Activated CD8-positive, alpha-beta T cell treated with anti-CD3 and anti-CD28 coated beads for 36 hours (primary cell): Measurements from ENCODE around the gene FAU. TPM values are rescaled to one million over a fixed set of nuclear protein-coding genes. Genes with fewer than 3 reads are reported as not detected.

ENCODE experiments used
- ATAC-seq: fragments of 200-7000 bp; cut with Tn5 transposase; one replicate; pipeline ENCODE4 v1.10.0; 2021; ENCODE audit warnings: mild to moderate bottlenecking, moderate library complexity
- CTCF ChIA-PET: fragments of 350-600 bp; sonication (Branson Sonifier 250); formaldehyde crosslinking; loops from one replicate; lab custom pipeline; 2021; ENCODE audit warnings: antibody characterized with exemption; lab: Charles Lee
- POLR2A ChIA-PET: fragments of 350-600 bp; sonication (Branson Sonifier 250); formaldehyde crosslinking; loops from one replicate; lab custom pipeline; 2021; ENCODE audit warnings: antibody characterized with exemption; lab: Charles Lee
- DNase-seq: peaks from one replicate; pipeline ENCODE4 v3.0.0-alpha.2; 2020
- H3K27ac Mint-ChIP-seq: one replicate; pipeline ENCODE4 v1.8.0; 2021; ENCODE audit warnings: mild to moderate bottlenecking, mixed read lengths
- H3K27me3 Mint-ChIP-seq: one replicate; pipeline ENCODE4 v1.8.0; 2021; ENCODE audit warnings: mixed read lengths
- H3K36me3 Mint-ChIP-seq: one replicate; pipeline ENCODE4 v1.8.0; 2021; ENCODE audit warnings: low read depth, mixed read lengths
- H3K4me1 Mint-ChIP-seq: one replicate; pipeline ENCODE4 v1.8.0; 2021; ENCODE audit warnings: low read depth, mixed read lengths
- H3K4me3 Mint-ChIP-seq: one replicate; pipeline ENCODE4 v1.8.0; 2021; ENCODE audit warnings: mild to moderate bottlenecking, moderate library complexity, mixed read lengths
- H3K9me3 Mint-ChIP-seq: one replicate; pipeline ENCODE4 v1.8.0; 2021; ENCODE audit warnings: mixed read lengths
- CTCF ChIP-seq: fragments of 200-600 bp; IDR thresholded peaks from one replicate; pipeline ENCODE4 v1.8.0; 2022; ENCODE audit warnings: antibody characterized with exemption, mild to moderate bottlenecking
- intact Hi-C: fragments of 100-400 bp; cut with micrococcal nuclease; formaldehyde crosslinking; loops from one replicate; pipeline ENCODE4 v1.10.0; 2022
- total RNA-seq, 2 experiments: library from RNA; stranded (reverse); gene quantifications; one replicate each; pipeline ENCODE4 v1.2.3, GENCODE V29; 2021

Gene FAU
- total RNA-seq, 2 experiments from 2014 or later, result 1,112 to 1,137 TPM

DNA sequence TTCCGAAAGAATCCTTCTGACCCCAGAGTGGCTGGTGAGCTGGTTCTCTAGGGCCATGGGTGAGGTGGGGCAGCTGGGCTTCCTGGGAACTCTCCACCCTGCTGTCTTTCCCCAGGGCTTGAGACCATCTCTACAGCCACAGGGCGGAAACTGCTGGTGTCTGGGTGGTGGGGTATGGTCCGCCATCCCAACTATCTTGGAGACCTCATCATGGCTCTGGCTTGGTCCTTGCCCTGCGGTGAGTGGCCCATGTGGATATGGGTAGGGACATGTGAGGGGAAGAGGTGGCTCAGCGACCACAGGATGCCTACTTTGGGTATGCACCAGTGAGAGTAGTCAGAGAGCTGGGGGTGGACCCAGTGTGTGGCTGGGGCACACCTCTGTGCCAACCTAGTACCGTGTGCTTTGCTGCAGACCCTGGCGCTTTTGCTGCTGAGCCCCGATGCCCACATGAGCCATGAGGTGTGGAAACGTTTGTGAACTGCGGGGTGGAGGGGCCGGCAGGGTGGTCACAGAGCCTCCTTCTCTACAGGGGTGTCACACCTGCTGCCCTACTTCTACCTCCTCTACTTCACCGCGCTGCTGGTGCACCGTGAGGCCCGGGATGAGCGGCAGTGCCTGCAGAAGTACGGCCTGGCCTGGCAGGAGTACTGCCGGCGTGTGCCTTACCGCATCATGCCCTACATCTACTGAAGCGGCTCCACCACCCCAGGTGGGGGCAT lies 6.4 kb downstream of the FAU start:
- H3K4me3 Mint-ChIP-seq, result peak overlapping the region; percentile 87
- POLR2A ChIA-PET, result interaction anchor here (0.6 to 16.2 kb wide), 9 partner anchors 8 to 337 kb away, joined by 3 to 294 read pairs (median 4); partner anchors contain the start of genes SAC3D1, SF1, SYVN1 and VPS51
- CTCF ChIA-PET, result interaction anchor here (0.7 to 7.3 kb wide), 4 partner anchors 15 to 384 kb away, joined by 3 to 45 read pairs (median 4); partner anchors contain the start of genes ARL2, CAPN1 and MALAT1
- no peaks in the 10 kb centered on the region for H3K27me3 Mint-ChIP-seq
- peaks cover 43% of the 10 kb centered on the region for H3K36me3 Mint-ChIP-seq
- no peaks in the 10 kb centered on the region for H3K9me3 Mint-ChIP-seq
- TF ChIP-seq CTCF, result no peak
- intact Hi-C loops, result loop anchor here (10.0 kb wide), 1 partner anchor 101 kb away; the partner anchor contains the start of gene ARL2
- H3K4me1 Mint-ChIP-seq, result peaks cover 57% of the 10 kb centered on the region
- H3K27ac Mint-ChIP-seq, result peak overlapping the region; percentile 95
- ATAC-seq (no peak), DNase-seq (no peak)

GRCh38 chr11:65114538-65115171 lies 7.3 kb downstream of the FAU start:
- Mint-ChIP-seq H3K4me3 (no peak overlapping the region), H3K9me3 (no peaks in the 10 kb centered on the region), H3K4me1 (peaks cover 53% of the 10 kb centered on the region), H3K27ac (no peak overlapping the region), H3K36me3 (peaks cover 35% of the 10 kb centered on the region), H3K27me3 (no peaks in the 10 kb centered on the region)
- no peak for DNase-seq
- POLR2A ChIA-PET, result interaction anchor here (0.7 to 16.2 kb wide), 6 partner anchors 19 to 304 kb away, joined by 3 to 294 read pairs (median 5); partner anchors contain the start of genes SYVN1 and VPS51
- no peak for TF ChIP-seq CTCF
- CTCF ChIA-PET, result interaction anchor here (0.7 to 7.6 kb wide), 3 partner anchors 15 to 384 kb away, joined by 3 to 115 read pairs (median 45); partner anchors contain the start of genes ARL2, MALAT1 and VPS51
- ATAC-seq, result no peak
- intact Hi-C loops, result loop anchor here (10.0 kb wide), 1 partner anchor 100 kb away; the partner anchor contains the start of gene ARL2

DNA sequence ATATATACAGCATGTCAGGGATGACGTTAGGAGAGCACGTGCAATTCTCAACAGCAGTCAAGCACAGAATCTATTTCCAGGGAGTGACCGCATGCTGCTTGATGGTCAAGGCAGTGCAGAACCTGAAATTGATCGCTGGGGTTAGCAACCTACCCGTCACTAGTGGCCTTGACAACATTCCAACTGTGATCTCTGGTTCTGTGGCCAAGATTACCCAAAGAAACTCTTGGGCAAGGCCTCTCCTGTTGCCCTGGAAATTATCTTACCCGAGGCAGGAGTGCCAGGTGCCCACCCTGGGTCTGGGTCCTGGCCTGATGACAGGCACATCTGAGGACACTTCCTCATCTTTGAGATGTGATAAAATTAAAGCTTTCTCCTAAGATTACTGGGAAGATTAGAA lies 8.1 kb downstream of the FAU start:
- H3K27ac Mint-ChIP-seq, result peak overlapping the region; percentile 5
- ATAC-seq, result no peak
- H3K27me3 Mint-ChIP-seq, result no peaks in the 10 kb centered on the region
- peaks cover 50% of the 10 kb centered on the region for H3K4me1 Mint-ChIP-seq
- ChIA-PET CTCF (interaction anchor here (1.0 to 7.6 kb wide), 6 partner anchors 8 to 250 kb away, joined by 3 to 115 read pairs (median 30); partner anchors contain the start of genes ARL2, FAU, MRPL49 and SYVN1), POLR2A (interaction anchor here (0.6 to 16.2 kb wide), 9 partner anchors 8 to 303 kb away, joined by 3 to 294 read pairs (median 4); partner anchors contain the start of genes ARL2, FAU, MRPL49 and SAC3D1)
- intact Hi-C loops, result loop anchor here (10.0 kb wide), 1 partner anchor 99 kb away; the partner anchor contains the start of gene ARL2
- no peak for TF ChIP-seq CTCF
- H3K36me3 Mint-ChIP-seq, result peaks cover 32% of the 10 kb centered on the region
- peak overlapping the region; percentile 86 for H3K4me3 Mint-ChIP-seq
- no peak for DNase-seq
- no peaks in the 10 kb centered on the region for H3K9me3 Mint-ChIP-seq

DNA sequence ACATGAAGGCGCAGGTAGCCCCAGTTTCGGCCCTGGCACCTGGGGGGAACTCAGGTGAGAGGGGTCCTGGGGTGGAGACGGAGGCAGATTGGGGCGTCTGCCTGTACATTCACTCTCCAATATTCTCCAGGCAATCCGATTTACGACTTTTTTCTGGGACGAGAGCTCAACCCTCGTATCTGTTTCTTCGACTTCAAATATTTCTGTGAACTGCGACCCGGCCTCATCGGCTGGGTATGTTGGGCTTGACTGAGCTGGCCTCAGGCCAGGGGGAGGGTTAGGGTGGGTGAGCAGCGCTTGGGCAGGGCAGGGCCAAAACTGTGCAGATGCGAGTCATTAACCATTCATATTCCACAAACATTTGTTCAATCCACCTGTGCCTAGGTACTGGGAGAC lies 8.6 kb downstream of the FAU start:
- Mint-ChIP-seq H3K27me3 (no peaks in the 10 kb centered on the region), H3K27ac (peak overlapping the region; percentile 84), H3K4me3 (peak overlapping the region; percentile 86), H3K9me3 (no peaks in the 10 kb centered on the region), H3K4me1 (peaks cover 45% of the 10 kb centered on the region), H3K36me3 (peaks cover 27% of the 10 kb centered on the region)
- ChIA-PET POLR2A (interaction anchor here (0.5 to 16.2 kb wide), 13 partner anchors 8 to 139 kb away, joined by 3 to 294 read pairs (median 4); partner anchors contain the start of genes ARL2, CDCA5, FAU and MRPL49), CTCF (interaction anchor here (0.6 to 7.6 kb wide), 12 partner anchors 8 to 384 kb away, joined by 3 to 115 read pairs (median 11); partner anchors contain the start of genes ARL2, CAPN1, CDC42EP2 and FAU)
- DNase-seq (no peak), ATAC-seq (no peak)
- no peak for TF ChIP-seq CTCF
- intact Hi-C loops, result loop anchor here (10.0 kb wide), 1 partner anchor 99 kb away; the partner anchor contains the start of gene ARL2
